GM23338 (cell line): ENCODE data around the gene WDR93. TPM values are rescaled to one million over a fixed set of nuclear protein-coding genes. Genes with fewer than 3 reads are reported as not detected.

Source experiments
- ATAC-seq: fragments of 200-7000 bp; cut with Tn5 transposase; 3 replicates; pipeline ENCODE4 v1.9.1; 2020
- DNase-seq: peaks from one replicate; pipeline ENCODE4 v3.0.0-alpha.2; 2015; ENCODE audit warnings: low spot score
- H2AFZ ChIP-seq: fragments of 200-600 bp; sonication (generic); 2 replicates; pipeline ENCODE4 v1.8.0; 2016; ENCODE audit warnings: antibody characterized with exemption, mild to moderate bottlenecking, moderate library complexity
- H3F3A ChIP-seq: fragments of 200-600 bp; sonication (generic); replicated peaks from 2 replicates; pipeline ENCODE4 v1.8.0; 2017; ENCODE audit warnings: antibody characterized with exemption, mixed run types, low read depth
- H3K27ac ChIP-seq: fragments of 200-600 bp; sonication (generic); 2 replicates; pipeline ENCODE4 v1.6.1; 2016; ENCODE audit warnings: low read depth
- H3K27me3 ChIP-seq: fragments of 200-600 bp; sonication (generic); 2 replicates; pipeline ENCODE4 v1.8.0; 2016; ENCODE audit warnings: mild to moderate bottlenecking, mixed run types, moderate library complexity; ENCODE audit not compliant: insufficient read depth
- H3K36me3 ChIP-seq: fragments of 200-600 bp; sonication (generic); 2 replicates; pipeline ENCODE4 v1.8.0; 2016; ENCODE audit warnings: mild to moderate bottlenecking; ENCODE audit not compliant: insufficient read depth
- H3K4me1 ChIP-seq: fragments of 200-600 bp; sonication (generic); 2 replicates; pipeline ENCODE4 v1.8.0; 2016; ENCODE audit warnings: mild to moderate bottlenecking, moderate library complexity; ENCODE audit not compliant: insufficient read depth
- H3K4me2 ChIP-seq: fragments of 200-600 bp; sonication (generic); 2 replicates; pipeline ENCODE4 v1.7.1; 2017; ENCODE audit warnings: mixed run types
- H3K4me3 ChIP-seq: fragments of 200-600 bp; sonication (generic); 2 replicates; pipeline ENCODE4 v1.6.1; 2016; ENCODE audit warnings: mixed run types
- H3K79me2 ChIP-seq: fragments of 200-600 bp; sonication (generic); replicated peaks from 2 replicates; pipeline ENCODE4 v1.8.0; 2017; ENCODE audit warnings: mild to moderate bottlenecking; ENCODE audit not compliant: insufficient read depth
- H3K9me2 ChIP-seq: fragments of 200-600 bp; sonication (generic); 2 replicates; pipeline ENCODE4 v1.8.0; 2017; ENCODE audit not compliant: insufficient read depth
- H4K20me1 ChIP-seq: fragments of 200-600 bp; sonication (generic); replicated peaks from 2 replicates; pipeline ENCODE4 v1.8.0; 2017; ENCODE audit warnings: mild to moderate bottlenecking; ENCODE audit not compliant: insufficient read depth
- H3K27ac Mint-ChIP-seq: 2 replicates; pipeline ENCODE4 v1.8.0; 2020; ENCODE audit warnings: inconsistent platforms, mild to moderate bottlenecking, moderate library complexity, mixed read lengths
- H3K27me3 Mint-ChIP-seq: 3 replicates; pipeline ENCODE4 v1.8.0; 2022; ENCODE audit warnings: low read depth, mild to moderate bottlenecking, moderate library complexity, mixed read lengths, inconsistent platforms; ENCODE audit not compliant: insufficient read depth, poor library complexity
- H3K36me3 Mint-ChIP-seq: 3 replicates; pipeline ENCODE4 v1.8.0; 2021; ENCODE audit warnings: low read depth, mild to moderate bottlenecking, inconsistent platforms, moderate library complexity, mixed read lengths
- H3K4me1 Mint-ChIP-seq: 3 replicates; pipeline ENCODE4 v1.8.0; 2020; ENCODE audit warnings: mild to moderate bottlenecking, inconsistent platforms, mixed read lengths
- H3K4me3 Mint-ChIP-seq: 3 replicates; pipeline ENCODE4 v1.8.0; 2021; ENCODE audit warnings: moderate library complexity, mild to moderate bottlenecking, inconsistent platforms, mixed read lengths
- H3K9me3 Mint-ChIP-seq: 3 replicates; pipeline ENCODE4 v1.8.0; 2020; ENCODE audit warnings: moderate library complexity, mild to moderate bottlenecking, inconsistent platforms, mixed read lengths
- CREB1 ChIP-seq: fragments of 250-450 bp; sonication (Bioruptor Pico); IDR thresholded peaks from 2 replicates; pipeline ENCODE4 v1.5.0; 2020; ENCODE audit warnings: low read depth, mild to moderate bottlenecking, moderate library complexity
- EZH2 ChIP-seq: fragments of 200-600 bp; sonication (generic); IDR thresholded peaks from one replicate; pipeline ENCODE4 v1.8.0; 2017; ENCODE audit warnings: antibody characterized with exemption, mild to moderate bottlenecking, low read depth; ENCODE audit not compliant: unreplicated experiment
- EZH2phosphoT487 ChIP-seq: fragments of 200-600 bp; sonication (generic); IDR thresholded peaks from one replicate; pipeline ENCODE4 v1.8.1; 2018; ENCODE audit warnings: antibody characterized with exemption; ENCODE audit not compliant: unreplicated experiment
- NANOG ChIP-seq: IDR thresholded peaks from 2 replicates; pipeline ENCODE4 v1.6.1; 2016; ENCODE audit warnings: antibody characterized with exemption, borderline replicate concordance
- POLR2AphosphoS5 ChIP-seq: IDR thresholded peaks from 2 replicates; pipeline ENCODE4 v1.6.1; 2016; ENCODE audit warnings: antibody characterized with exemption, low read depth
- STAT1 ChIP-seq: IDR thresholded peaks from one replicate; pipeline ENCODE4 v1.6.1; 2016; ENCODE audit warnings: antibody characterized with exemption; ENCODE audit not compliant: unreplicated experiment
- ZNF114 ChIP-seq: fragments of 250-450 bp; sonication (Bioruptor Pico); IDR thresholded peaks from 2 replicates; pipeline ENCODE4 v1.5.0; 2020; ENCODE audit warnings: mild to moderate bottlenecking, moderate library complexity
- ZNF331 ChIP-seq: fragments of 250-450 bp; sonication (Bioruptor Pico); IDR thresholded peaks from 2 replicates; pipeline ENCODE4 v1.5.0; 2020; ENCODE audit warnings: low read depth, mild to moderate bottlenecking, moderate library complexity
- polyA plus RNA-seq: library from polyadenylated mRNA; unstranded; fragments of >200 nt; fragmentation: Nextera tagmentation; extraction: Ambion mirVana; gene quantifications from 2 replicates; pipeline ENCODE4 v1.2.1, GENCODE V29; 2016
- total RNA-seq: library from RNA; depleted of rRNA; stranded (reverse); fragments of >200 nt; shearing (Covaris generic); gene quantifications from 2 replicates; pipeline ENCODE4 v1.2.3, GENCODE V29; 2014
- TF ChIP-seq, protein P1 (sequence below): IDR thresholded peaks from one replicate; pipeline ENCODE4 v1.6.1; 2018; ENCODE audit warnings: antibody characterized with exemption; ENCODE audit not compliant: unreplicated experiment
- TF ChIP-seq, protein P2 (sequence below): IDR thresholded peaks from 2 replicates; pipeline ENCODE4 v1.6.1; 2016; ENCODE audit warnings: antibody characterized with exemption

Gene WDR93
- total and polyA plus RNA-seq, 2 experiments from 2014 or later: 0.14 TPM; not detected in 1

DNA sequence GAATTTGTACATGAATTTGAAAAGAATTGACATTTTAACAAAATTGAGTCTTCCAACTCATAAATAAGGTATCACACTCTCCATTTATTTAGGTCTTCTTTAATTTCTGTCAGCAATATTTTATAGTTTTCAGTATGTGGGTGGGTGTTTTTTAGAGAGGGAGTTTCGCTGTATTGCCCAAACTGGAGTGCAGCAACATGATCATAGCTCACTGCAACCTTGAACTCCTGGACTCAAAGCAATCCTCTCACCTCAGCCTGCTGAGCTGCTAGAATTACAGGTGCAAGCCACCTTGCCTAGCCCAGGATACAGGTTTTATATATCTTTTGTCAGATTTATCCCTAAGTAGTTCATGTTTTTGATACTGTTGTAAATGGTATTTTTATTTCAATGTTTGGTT, 4.6 kb downstream of the WDR93 start:
- no peak overlapping the region for H3K27ac ChIP-seq
- no peaks in the 10 kb centered on the region for H3K4me1 ChIP-seq
- H3K79me2 ChIP-seq: no peaks in the 10 kb centered on the region
- no peak overlapping the region for H3K4me3 ChIP-seq
- H4K20me1 ChIP-seq: no peaks in the 10 kb centered on the region
- H3K4me1 Mint-ChIP-seq: peaks cover 3% of the 10 kb centered on the region; the same call in 2 of the 3 replicates
- H3K9me3 Mint-ChIP-seq: no peaks in the 10 kb centered on the region
- no peak overlapping the region for H3K4me3 Mint-ChIP-seq
- H3K27ac Mint-ChIP-seq: no peak overlapping the region
- H2AFZ ChIP-seq: no peak overlapping the region
- no peaks in the 10 kb centered on the region for H3K27me3 ChIP-seq
- H3K36me3 ChIP-seq: no peaks in the 10 kb centered on the region
- no peaks in the 10 kb centered on the region for H3K36me3 Mint-ChIP-seq
- no peaks in the 10 kb centered on the region; the same call in 1 of the 2 replicates for H3K9me2 ChIP-seq
- DNase-seq (no peak), ATAC-seq (no peak)
- peaks cover 9% of the 10 kb centered on the region for H3K27me3 Mint-ChIP-seq
- no peaks in the 10 kb centered on the region for H3F3A ChIP-seq
- no peak overlapping the region for H3K4me2 ChIP-seq
- TF ChIP-seq, protein P1, sequence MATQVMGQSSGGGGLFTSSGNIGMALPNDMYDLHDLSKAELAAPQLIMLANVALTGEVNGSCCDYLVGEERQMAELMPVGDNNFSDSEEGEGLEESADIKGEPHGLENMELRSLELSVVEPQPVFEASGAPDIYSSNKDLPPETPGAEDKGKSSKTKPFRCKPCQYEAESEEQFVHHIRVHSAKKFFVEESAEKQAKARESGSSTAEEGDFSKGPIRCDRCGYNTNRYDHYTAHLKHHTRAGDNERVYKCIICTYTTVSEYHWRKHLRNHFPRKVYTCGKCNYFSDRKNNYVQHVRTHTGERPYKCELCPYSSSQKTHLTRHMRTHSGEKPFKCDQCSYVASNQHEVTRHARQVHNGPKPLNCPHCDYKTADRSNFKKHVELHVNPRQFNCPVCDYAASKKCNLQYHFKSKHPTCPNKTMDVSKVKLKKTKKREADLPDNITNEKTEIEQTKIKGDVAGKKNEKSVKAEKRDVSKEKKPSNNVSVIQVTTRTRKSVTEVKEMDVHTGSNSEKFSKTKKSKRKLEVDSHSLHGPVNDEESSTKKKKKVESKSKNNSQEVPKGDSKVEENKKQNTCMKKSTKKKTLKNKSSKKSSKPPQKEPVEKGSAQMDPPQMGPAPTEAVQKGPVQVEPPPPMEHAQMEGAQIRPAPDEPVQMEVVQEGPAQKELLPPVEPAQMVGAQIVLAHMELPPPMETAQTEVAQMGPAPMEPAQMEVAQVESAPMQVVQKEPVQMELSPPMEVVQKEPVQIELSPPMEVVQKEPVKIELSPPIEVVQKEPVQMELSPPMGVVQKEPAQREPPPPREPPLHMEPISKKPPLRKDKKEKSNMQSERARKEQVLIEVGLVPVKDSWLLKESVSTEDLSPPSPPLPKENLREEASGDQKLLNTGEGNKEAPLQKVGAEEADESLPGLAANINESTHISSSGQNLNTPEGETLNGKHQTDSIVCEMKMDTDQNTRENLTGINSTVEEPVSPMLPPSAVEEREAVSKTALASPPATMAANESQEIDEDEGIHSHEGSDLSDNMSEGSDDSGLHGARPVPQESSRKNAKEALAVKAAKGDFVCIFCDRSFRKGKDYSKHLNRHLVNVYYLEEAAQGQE: no peak
- TF ChIP-seq EZH2phosphoT487: no peak
- no peak for TF ChIP-seq NANOG

DNA sequence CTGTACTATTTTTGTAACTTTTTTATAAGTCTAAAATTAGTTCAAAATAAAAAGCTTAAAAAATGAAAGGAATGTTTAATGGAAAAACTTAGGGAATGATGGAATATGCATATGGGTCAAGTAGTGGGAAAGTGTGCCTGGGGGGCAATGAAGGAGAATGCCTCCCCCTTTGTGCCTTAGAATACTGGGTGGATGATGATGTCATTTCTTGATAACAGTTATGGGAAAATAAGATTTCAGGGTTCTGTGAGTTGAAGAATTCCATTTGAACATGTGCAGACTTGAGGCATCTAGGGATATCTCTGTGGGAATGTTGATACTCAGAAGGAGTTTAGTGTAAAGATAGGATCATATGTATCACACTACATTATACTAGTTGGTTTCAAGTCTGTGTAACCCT, 13.8 kb downstream of the WDR93 start:
- ATAC-seq: no peak
- Mint-ChIP-seq H3K27ac (no peak overlapping the region), H3K27me3 (peaks cover 3% of the 10 kb centered on the region), H3K9me3 (no peaks in the 10 kb centered on the region), H3K4me1 (no peaks in the 10 kb centered on the region), H3K36me3 (no peaks in the 10 kb centered on the region), H3K4me3 (no peak overlapping the region)
- Histone ChIP-seq H2AFZ (no peak overlapping the region), H3F3A (no peaks in the 10 kb centered on the region), H3K27me3 (no peaks in the 10 kb centered on the region), H3K4me1 (no peaks in the 10 kb centered on the region), H3K9me2 (no peaks in the 10 kb centered on the region), H3K36me3 (no peaks in the 10 kb centered on the region), H3K4me2 (no peak overlapping the region), H3K79me2 (no peaks in the 10 kb centered on the region), H4K20me1 (no peaks in the 10 kb centered on the region), H3K4me3 (no peak overlapping the region), H3K27ac (no peak overlapping the region)
- no peak for DNase-seq
- TF ChIP-seq POLR2AphosphoS5 (no peak), STAT1 (no peak), EZH2phosphoT487 (no peak), ZNF114 (CRISPR knock-in tag) (no peak), CREB1 (no peak), ZNF331 (no peak), EZH2 (no peak), NANOG (no peak)
- TF ChIP-seq, protein P1: no peak
- TF ChIP-seq, protein P2, sequence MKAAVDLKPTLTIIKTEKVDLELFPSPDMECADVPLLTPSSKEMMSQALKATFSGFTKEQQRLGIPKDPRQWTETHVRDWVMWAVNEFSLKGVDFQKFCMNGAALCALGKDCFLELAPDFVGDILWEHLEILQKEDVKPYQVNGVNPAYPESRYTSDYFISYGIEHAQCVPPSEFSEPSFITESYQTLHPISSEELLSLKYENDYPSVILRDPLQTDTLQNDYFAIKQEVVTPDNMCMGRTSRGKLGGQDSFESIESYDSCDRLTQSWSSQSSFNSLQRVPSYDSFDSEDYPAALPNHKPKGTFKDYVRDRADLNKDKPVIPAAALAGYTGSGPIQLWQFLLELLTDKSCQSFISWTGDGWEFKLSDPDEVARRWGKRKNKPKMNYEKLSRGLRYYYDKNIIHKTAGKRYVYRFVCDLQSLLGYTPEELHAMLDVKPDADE: no peak
